Mesothelial cell of epicardium (in vitro differentiated cells): ENCODE results near the gene SF3A1. TPM values are rescaled to one million over a fixed set of nuclear protein-coding genes. Genes with fewer than 3 reads are reported as not detected.
A peak's percentile ranks its signal among the peaks of the same experiment; 100 is the strongest.
"Not testable (repeated sequence)": the region's sequence is repeated elsewhere in the genome, so short reads cannot be mapped to it uniquely, and the experiment has no call there.

Source experiments
- DNase-seq, 2 experiments: peaks; one replicate each; pipeline ENCODE4 v3.0.0; 2021; ENCODE audit warnings: low spot score in 2 of 2; ENCODE audit not compliant: unreplicated experiment in 2 of 2
- H3K27ac Mint-ChIP-seq: 2 replicates; pipeline ENCODE4 v1.8.0; 2021; ENCODE audit warnings: mixed read lengths
- H3K27me3 Mint-ChIP-seq: 2 replicates; pipeline ENCODE4 v1.8.0; 2021; ENCODE audit warnings: low read depth, mixed read lengths
- H3K36me3 Mint-ChIP-seq: 2 replicates; pipeline ENCODE4 v1.8.0; 2021; ENCODE audit warnings: mixed read lengths
- H3K4me1 Mint-ChIP-seq: 2 replicates; pipeline ENCODE4 v1.8.0; 2021; ENCODE audit warnings: mixed read lengths
- H3K4me3 Mint-ChIP-seq: 2 replicates; pipeline ENCODE4 v1.8.0; 2021; ENCODE audit warnings: mild to moderate bottlenecking, moderate library complexity, mixed read lengths
- H3K9me3 Mint-ChIP-seq: 2 replicates; pipeline ENCODE4 v1.8.0; 2021; ENCODE audit warnings: mixed read lengths
- CTCF ChIP-seq: fragments of 200-600 bp; sonication (generic); IDR thresholded peaks from one replicate; pipeline ENCODE4 v1.5.0; 2021; ENCODE audit warnings: antibody characterized with exemption; ENCODE audit not compliant: unreplicated experiment
- total RNA-seq: library from RNA; stranded (reverse); gene quantifications from 3 replicates; pipeline ENCODE4 v1.2.1, GENCODE V29; 2021

The SF3A1 gene
- total RNA-seq, 1 donor from 2014 or later: 142 TPM

DNA sequence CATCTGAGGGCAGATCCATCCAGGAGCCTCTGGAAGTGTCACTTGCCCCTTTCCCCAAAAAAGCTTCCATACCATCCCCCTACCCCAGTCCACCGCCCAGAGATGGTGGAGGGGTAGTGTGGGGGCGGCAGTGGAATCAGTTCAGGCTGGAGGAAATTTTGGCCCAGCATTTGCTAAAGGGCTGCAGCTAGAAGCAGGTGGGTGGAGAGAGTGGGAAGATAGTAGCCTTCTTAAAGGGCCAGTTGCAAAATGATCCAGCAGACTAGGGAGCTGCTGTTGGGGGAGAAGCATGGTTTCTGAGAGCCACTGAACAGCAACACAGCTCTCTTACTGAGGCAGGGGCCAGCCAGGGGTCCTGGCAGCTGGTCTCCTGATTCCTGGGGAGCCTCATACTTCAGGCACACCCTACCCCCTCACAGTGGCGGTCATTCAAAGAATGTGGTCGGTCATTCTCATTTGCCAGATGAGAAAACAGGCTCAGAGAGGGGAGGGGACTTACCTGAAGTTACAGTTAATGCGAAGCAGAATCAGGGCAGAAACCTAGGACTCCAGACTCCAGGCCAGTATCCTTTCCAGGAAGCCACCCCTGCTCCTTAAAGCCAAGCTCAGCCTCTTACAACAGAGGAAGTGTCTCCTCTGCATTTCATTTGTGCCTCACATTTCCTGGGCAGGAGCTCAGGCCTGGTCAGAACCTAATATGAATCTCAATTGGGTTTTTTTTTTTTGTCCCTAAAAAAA lies 45.5 kb upstream of the SF3A1 start:
- no peaks in the 10 kb centered on the region for H3K9me3 Mint-ChIP-seq
- TF ChIP-seq CTCF: no peak
- H3K27me3 Mint-ChIP-seq: peaks cover 19% of the 10 kb centered on the region
- H3K27ac Mint-ChIP-seq: peak overlapping the region; percentile 34
- DNase-seq: no peak
- no peaks in the 10 kb centered on the region for H3K36me3 Mint-ChIP-seq
- peaks cover 16% of the 10 kb centered on the region for H3K4me1 Mint-ChIP-seq
- no peak overlapping the region for H3K4me3 Mint-ChIP-seq

DNA sequence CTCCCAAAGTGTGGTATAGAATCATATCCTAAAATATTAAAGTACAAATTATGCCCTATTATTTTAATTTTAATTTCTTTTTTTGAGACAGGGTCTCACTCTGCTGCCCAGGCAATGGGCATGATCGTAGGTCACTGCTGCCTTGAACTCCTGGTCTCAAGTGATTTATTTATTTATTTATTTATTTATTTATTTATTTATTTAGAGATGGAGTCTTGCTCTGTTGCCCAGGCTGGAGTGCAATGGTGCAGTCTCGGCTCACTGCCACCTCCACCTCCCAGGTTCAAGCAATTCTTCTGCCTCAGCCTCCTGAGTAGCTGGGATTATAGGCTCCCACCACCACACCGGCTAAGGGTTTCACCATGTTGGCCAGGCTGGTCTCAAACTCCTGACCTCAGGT lies 44.3 kb upstream of the SF3A1 start:
- not testable (repeated sequence) for H3K9me3 Mint-ChIP-seq, H3K27ac Mint-ChIP-seq, H3K4me3 Mint-ChIP-seq, H3K36me3 Mint-ChIP-seq, DNase-seq
- Mint-ChIP-seq H3K4me1 (peaks cover 21% of the 10 kb centered on the region), H3K27me3 (peaks cover 29% of the 10 kb centered on the region)

DNA sequence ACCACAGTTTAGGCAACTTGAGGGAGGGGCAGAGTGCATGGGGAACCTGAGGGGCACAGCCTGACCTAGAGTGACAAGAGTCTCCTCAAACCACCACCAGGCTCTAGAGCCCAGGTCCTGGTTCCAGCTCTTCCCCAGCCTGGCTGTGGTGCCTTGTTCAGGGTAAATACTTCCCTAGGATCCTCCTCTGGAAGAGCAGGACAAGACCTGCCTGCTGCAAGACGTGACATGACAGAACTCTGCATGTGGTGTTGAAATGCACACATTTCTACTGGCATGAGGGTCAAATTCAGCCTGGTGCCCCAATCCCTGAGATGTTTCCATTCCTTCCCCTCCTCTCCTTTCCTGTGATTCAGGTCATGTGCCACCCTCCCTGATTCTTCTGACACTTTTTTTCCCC lies 43.5 kb upstream of the SF3A1 start:
- no peak for TF ChIP-seq CTCF
- Mint-ChIP-seq H3K4me3 (no peak overlapping the region), H3K27me3 (peaks cover 35% of the 10 kb centered on the region), H3K9me3 (no peaks in the 10 kb centered on the region), H3K36me3 (no peaks in the 10 kb centered on the region), H3K27ac (no peak overlapping the region), H3K4me1 (peaks cover 21% of the 10 kb centered on the region)
- no peak for DNase-seq

DNA sequence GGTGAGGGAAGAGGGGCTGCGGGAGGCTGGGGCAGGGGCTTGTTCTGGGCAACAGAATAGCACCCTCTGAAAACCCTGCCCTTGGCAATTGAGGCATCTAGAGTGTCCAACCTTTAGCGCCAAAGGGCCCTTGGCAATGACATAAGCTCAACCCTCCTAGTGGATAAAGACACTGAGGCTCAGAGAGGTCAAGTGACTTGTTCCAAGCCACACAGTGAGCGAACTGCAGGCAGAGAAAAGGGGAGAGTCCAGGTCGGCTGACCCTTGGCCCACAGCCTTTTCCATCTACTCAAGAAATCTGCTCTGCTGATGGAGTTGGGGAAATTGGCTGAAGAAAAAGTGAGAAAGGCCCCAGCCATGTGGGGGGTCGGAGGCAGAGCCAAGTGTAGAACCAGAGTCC lies 43.0 kb upstream of the SF3A1 start:
- no peaks in the 10 kb centered on the region for H3K36me3 Mint-ChIP-seq
- peaks cover 21% of the 10 kb centered on the region for H3K4me1 Mint-ChIP-seq
- no peak for TF ChIP-seq CTCF
- H3K9me3 Mint-ChIP-seq: no peaks in the 10 kb centered on the region
- H3K4me3 Mint-ChIP-seq: no peak overlapping the region
- H3K27me3 Mint-ChIP-seq: peaks cover 35% of the 10 kb centered on the region
- H3K27ac Mint-ChIP-seq: no peak overlapping the region
- no peak for DNase-seq

DNA sequence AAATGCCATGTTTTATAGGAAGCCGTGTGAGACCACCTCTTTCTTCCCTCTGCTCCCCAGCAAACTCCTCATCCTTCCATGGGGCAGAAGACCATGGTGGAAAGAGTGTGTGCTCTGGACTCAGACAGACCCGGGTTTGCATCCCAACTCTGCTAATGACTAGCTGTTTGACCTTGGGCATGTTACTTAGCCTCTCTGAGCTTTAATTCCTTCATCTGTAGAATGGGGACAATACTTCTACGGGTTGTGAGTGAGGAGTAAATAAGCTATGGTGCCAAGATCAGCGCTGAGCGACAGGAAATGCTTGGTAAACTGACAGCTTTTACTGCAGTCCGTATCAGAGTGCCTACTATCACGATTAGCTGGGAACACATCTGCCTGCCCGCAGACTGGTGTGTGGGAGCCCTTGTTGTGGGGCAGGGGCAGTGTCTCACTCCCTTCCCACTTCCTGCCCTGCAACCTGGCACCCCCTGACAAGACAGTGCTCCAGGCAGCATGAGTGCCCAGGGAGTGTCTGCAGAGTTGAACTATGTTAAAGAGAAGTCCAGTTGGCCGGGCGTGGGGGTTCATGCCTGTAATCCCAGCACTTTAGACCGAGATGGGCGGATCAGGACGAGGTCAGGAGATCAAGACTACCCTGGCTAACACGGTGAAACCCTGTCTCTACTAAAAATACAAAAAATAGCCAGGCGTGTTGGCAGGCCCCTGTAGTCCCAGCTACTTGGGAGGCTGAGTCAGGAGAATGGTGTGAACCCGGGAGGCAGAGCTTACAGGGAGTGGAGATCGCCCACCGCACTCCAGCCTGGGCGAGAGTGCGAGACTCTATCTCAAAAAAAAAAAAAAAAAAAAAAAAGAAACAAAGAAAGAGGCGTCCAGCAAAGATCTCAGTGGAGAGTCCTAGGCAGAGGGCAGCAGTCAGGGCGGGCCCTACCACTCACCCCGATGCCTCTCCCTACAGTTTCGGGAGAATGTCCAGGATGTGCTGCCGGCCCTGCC lies 42.3 kb upstream of the SF3A1 start:
- DNase-seq: no peak
- no peak for TF ChIP-seq CTCF
- Mint-ChIP-seq H3K27ac (no peak overlapping the region), H3K4me3 (peak overlapping the region; percentile 9), H3K27me3 (peaks cover 35% of the 10 kb centered on the region), H3K36me3 (no peaks in the 10 kb centered on the region), H3K9me3 (no peaks in the 10 kb centered on the region), H3K4me1 (peaks cover 21% of the 10 kb centered on the region)
